Measurements from ENCODE around the gene PRR15.

DNA sequence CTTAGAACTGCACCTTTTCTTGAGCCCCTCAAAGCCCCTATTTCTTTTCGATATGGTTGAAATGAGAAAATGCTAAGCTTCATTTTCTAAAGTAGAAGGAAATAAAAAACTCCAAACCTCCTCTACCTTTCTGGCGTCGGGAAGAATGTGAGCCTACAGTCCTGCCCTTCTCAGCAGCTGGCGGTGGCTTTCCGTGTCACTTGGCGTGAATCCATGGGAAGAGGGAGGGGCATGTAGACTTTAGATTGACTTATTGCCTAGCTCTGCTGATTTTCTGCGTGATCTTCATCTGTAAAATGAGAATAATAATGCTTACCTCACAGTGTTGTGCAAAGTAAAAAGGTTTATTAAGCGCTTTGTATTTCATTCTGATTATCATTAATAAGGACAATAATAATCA is 35.0 kb downstream of the PRR15 start:
- TF ChIP-seq, protein P1, sequence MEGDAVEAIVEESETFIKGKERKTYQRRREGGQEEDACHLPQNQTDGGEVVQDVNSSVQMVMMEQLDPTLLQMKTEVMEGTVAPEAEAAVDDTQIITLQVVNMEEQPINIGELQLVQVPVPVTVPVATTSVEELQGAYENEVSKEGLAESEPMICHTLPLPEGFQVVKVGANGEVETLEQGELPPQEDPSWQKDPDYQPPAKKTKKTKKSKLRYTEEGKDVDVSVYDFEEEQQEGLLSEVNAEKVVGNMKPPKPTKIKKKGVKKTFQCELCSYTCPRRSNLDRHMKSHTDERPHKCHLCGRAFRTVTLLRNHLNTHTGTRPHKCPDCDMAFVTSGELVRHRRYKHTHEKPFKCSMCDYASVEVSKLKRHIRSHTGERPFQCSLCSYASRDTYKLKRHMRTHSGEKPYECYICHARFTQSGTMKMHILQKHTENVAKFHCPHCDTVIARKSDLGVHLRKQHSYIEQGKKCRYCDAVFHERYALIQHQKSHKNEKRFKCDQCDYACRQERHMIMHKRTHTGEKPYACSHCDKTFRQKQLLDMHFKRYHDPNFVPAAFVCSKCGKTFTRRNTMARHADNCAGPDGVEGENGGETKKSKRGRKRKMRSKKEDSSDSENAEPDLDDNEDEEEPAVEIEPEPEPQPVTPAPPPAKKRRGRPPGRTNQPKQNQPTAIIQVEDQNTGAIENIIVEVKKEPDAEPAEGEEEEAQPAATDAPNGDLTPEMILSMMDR (IDR thresholded peaks at IDR 0.05), result no peak
- no peak for TF ChIP-seq POLR2A (IDR thresholded peaks at IDR 0.05)

All from breast epithelium (tissue), 3 donors.